SK-N-SH (cell line): ENCODE results near the gene CIB4.
"Not testable (repeated sequence)": the region's sequence is repeated elsewhere in the genome, so short reads cannot be mapped to it uniquely, and the experiment has no call there.

Source experiments
- CHD2 ChIP-seq: fragments of 150-350 bp; IDR thresholded peaks from 2 replicates; pipeline ENCODE4 v1.6.1; 2018; ENCODE audit warnings: low read length; ENCODE audit not compliant: partially characterized antibody
- CTCF ChIP-seq: fragments of 200-600 bp; sonication (generic); IDR thresholded peaks from 2 replicates; pipeline ENCODE4 v1.6.1; 2017; ENCODE audit warnings: antibody characterized with exemption, mild to moderate bottlenecking, moderate library complexity
- POLR2AphosphoS5 ChIP-seq: IDR thresholded peaks from 2 replicates; pipeline ENCODE4 v1.6.1; 2012; ENCODE audit warnings: low read depth, low read length
- RAD21 ChIP-seq: IDR thresholded peaks from 2 replicates; pipeline ENCODE4 v1.6.1; 2012; ENCODE audit warnings: mild to moderate bottlenecking, low read length

- TF ChIP-seq POLR2AphosphoS5, CHD2, CTCF, RAD21: not testable (repeated sequence)
Measured at GRCh38 chr2:26566731-26567130, 74.4 kb downstream of the CIB4 start.
